ENCODE data around the gene TAC4.

GRCh38 chr17:49858796-49859195 is 10.9 kb upstream of the TAC4 start:
- TF ChIP-seq CTCF (conservative IDR thresholded peaks at IDR 0.05 in 1 of 2, IDR thresholded peaks at IDR 0.05 in 1 of 2; ENCODE audit: low read depth in 1 of 2, low read length in 2 of 2): no peak
- TF ChIP-seq EZH2 (IDR thresholded peaks at IDR 0.05; ENCODE audit: low read length, missing control alignments): no peak
